Medulla oblongata (tissue), 1 donor: Measurements from ENCODE around the gene FILIP1L.

ENCODE experiments used
- DNase-seq: peaks from one replicate; pipeline ENCODE4 v3.0.0-alpha.2; 2015; ENCODE audit errors: extremely low spot score

The FILIP1L gene

GRCh38 chr3:99951701-99952100, 162.6 kb downstream of the FILIP1L start:
- no peak for DNase-seq

- DNase-seq: no peak
Measured at GRCh38 chr3:99950921-99951320, 163.4 kb downstream of the FILIP1L start.

GRCh38 chr3:99949956-99950670, 164.2 kb downstream of the FILIP1L start:
- no peak for DNase-seq

GRCh38 chr3:99948467-99949089, 165.7 kb downstream of the FILIP1L start:
- no peak for DNase-seq

- DNase-seq: no peak
Measured at GRCh38 chr3:99947356-99947755, 166.9 kb downstream of the FILIP1L start.

- no peak for DNase-seq
Measured at GRCh38 chr3:99945328-99945995, 168.8 kb downstream of the FILIP1L start.

GRCh38 chr3:99943931-99944761, 170.2 kb downstream of the FILIP1L start:
- no peak for DNase-seq

GRCh38 chr3:99941211-99941610, 173.1 kb downstream of the FILIP1L start:
- no peak for DNase-seq

- DNase-seq: no peak
Measured at GRCh38 chr3:99940350-99940749, 174.0 kb downstream of the FILIP1L start.

GRCh38 chr3:99939876-99940275, 174.4 kb downstream of the FILIP1L start:
- no peak for DNase-seq

- no peak for DNase-seq
Measured at GRCh38 chr3:99938270-99938911, 175.9 kb downstream of the FILIP1L start.

GRCh38 chr3:99934975-99935797, 179.1 kb downstream of the FILIP1L start:
- no peak for DNase-seq

- DNase-seq: no peak
Measured at GRCh38 chr3:99933971-99934750, 180.1 kb downstream of the FILIP1L start.

- no peak for DNase-seq
Measured at GRCh38 chr3:99931059-99931458, 183.2 kb downstream of the FILIP1L start.

GRCh38 chr3:99929745-99930139, 184.6 kb downstream of the FILIP1L start:
- DNase-seq: peak; percentile 29

- no peak for DNase-seq
Measured at GRCh38 chr3:99928771-99929744, 185.2 kb downstream of the FILIP1L start.

- DNase-seq: no peak
Measured at GRCh38 chr3:99927671-99928457, 186.4 kb downstream of the FILIP1L start.
